HPDE6-E6E7 (cell line): ENCODE data around the gene ITPR3.

ENCODE experiments used
- DNase-seq: peaks from one replicate; pipeline ENCODE4 v3.0.0; 2011; ENCODE audit warnings: missing footprints; ENCODE audit errors: extremely low spot score

Gene ITPR3

DNA sequence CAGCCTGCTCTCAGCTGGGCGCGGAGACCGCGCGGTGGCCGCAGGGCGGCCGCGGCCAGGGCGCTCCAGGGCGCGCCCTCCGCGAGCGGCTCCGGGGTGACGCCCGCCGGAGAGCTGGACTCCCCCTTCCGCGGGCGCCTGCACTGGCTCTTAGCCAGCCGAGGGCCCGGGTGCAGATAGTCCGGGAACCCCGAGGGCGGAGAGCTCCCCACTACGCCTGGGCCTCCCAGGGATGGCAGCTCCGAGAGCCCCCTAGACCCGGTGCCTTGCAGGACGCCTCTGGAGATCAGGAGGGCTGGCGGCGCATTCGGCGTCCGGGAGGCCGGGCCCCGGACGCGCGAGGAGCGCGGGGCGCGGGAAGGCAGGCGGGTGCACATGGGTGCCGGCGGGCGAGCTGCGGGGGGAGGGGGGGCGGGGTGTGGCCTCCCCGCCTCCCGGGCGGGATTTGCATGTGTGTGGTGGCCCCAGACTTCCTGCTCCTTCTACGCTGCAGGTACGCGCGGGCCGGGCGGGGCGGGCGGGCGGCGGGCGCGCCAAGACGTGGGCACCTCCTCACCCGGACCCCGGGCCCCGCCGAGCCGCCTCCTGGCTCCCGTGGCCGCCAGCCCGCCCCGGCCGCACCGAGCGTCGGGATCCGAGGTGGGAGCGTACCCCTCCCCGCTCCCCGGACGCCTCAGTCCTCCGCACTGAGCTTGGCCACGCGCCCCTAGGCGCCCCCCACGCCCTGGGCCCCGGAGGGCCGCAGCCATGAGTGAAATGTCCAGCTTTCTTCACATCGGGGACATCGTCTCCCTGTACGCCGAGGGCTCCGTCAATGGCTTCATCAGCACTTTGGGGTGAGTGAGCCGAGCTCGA is at the start of gene ITPR3:
Gene ITPR3, plus strand, starts transcription at position 467 of the 855 bp plus-strand sequence. Its CDS starts 281 bp downstream, at position 748.
- peak; percentile 89 for DNase-seq

DNA sequence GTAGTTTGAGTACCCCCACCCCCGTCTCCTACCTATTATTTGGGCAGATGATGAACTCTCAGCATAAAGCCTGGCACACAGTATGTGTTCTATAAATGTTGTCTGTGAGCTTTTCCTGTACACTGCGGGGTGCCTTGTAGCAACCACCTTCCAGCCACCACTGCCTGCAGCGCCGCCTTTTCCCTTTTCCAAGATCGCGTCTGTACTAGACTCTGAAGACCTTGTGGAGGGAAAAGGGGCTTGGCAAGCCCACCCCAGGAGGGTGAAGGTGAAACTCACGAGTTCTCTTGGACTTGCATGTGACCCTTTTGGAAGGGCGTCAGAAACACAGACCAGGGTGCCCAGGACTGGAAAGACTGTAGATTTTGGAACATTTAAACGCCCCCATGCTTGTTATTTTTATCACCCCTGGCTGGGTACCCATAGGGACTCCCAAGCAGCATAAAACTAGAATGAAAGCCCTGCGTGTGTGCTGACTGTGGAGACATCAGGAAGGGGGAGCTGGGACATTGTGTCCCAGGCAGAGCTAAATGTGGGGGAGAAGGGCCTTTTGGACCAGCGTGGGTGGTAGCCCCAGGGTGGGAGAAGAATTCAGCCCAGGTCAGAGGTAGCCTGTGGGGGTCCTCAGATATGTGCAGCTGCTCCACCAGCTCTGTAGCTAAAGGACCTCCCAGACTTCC is 49.3 kb upstream of the ITPR3 start:
- no peak for DNase-seq

DNA sequence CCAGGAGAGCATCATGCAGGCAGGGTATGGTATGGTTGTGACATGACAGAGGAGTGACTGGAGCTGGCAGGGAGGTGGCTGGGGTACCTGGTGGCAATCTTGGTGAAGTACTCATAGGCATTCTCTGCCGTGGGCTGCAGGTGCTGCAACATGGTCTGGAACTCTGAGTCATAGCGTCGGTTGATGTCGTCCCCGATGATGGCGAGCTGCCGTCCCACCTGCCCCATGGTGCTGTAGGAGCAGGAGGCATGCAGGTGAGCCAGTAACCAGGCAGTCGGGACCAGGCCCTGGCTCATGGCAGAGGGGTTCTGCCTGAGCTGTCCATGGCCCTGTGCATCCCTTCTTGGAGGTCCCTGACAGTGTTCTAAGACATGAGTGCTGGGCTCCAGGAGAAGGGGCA is 45.9 kb upstream of the ITPR3 start:
- DNase-seq: no peak

DNA sequence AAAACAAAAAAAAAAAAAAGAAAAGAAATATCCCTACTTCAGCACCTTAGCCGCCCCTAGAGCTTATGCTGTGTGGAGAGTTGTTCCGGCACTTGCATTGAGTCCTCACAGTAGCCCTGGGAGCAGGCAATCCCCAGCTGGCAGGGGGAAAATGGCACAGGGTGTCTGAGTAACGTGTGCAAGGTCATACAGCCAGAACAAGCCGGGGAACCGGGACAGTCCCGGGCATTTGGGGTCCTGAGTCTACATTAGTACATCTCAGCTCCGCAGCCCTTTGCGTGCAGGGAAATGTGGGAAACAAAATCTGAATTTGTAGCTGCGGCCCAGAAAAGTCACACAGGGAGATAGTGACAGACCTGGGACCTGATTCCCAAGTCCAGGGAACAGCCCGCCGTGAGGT is 44.5 kb upstream of the ITPR3 start:
- no peak for DNase-seq

DNA sequence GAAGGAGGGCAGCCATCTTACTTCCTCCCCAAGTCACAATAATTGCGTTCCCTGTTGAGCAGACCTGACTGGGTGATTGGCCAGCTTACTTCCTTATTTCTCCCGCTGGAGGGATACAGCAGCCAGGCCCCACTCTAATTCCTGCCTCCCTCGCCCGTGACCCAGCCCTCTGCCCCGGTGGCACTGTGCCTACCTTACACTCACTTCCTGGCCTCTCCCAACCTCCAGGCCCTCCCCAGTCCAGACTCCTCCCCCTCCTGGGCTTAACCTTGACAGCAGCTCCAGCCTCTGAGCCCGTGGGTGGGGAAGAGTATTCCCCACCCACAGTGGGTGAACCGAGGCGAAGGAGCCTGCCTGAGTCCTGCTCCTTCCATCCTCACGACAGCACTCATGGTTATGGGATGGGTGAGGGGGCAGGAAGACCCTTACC is 44.0 kb upstream of the ITPR3 start:
- DNase-seq: peak; percentile 84

DNA sequence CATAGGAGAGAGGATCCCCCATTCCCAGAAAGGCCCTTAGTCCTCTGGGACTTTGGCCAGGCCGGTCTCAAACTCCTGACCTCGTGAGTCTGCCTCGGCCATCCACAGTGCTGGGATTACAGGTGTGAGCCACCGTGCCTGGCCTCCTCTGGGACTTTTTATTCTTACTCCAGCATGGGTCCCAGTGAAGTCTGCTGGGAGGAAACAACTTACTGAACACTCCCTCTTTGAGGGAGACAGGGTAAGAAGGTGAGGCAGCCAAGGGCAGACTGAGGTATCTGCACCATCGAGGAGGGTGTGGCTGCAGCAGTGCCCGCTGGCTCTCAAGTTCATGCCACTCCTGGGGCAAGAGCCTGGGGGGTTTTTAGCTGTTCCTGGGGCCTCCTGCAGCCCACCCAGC is 43.4 kb upstream of the ITPR3 start:
- no peak for DNase-seq

DNA sequence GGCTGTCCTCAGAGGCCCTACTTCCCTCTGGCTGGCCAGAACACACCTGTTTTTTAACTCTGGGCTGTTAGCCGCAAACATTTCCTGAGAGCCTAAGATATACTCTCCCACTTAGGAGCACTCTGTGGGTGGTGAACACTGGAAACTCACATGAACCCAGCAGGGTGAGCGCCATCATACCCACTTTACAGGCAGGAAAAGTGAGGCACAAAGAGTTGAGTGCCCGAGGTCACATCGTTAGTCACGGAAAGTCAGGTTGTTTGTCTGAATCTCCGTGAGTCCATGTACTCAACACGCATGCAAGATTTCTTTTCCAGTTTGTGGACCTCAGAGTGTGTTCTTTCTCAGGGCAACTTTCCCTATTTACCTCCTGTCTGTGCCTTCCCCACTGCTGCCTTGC is 43.0 kb upstream of the ITPR3 start:
- DNase-seq: no peak

DNA sequence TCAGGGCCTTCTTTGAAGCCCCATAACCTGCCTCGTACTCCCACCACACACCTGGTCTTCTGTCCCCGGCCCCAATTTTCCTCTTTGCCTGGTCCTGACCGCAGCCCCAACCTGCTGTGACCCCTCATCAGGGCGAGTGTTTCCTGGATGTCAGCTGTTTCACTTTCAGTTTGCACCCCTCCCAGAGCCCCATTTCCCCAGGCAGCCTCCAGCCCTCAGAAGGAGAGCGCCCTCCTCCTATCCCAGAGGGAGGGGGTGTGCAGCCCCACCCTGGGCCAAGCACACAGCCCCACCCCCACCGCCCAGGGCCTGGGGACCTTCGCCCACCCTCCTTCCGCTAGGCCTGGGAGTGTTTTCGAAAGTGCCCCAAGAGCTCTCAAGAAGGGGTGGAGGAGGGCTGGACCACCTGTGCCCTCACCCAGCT is 42.5 kb upstream of the ITPR3 start:
- DNase-seq: no peak

DNA sequence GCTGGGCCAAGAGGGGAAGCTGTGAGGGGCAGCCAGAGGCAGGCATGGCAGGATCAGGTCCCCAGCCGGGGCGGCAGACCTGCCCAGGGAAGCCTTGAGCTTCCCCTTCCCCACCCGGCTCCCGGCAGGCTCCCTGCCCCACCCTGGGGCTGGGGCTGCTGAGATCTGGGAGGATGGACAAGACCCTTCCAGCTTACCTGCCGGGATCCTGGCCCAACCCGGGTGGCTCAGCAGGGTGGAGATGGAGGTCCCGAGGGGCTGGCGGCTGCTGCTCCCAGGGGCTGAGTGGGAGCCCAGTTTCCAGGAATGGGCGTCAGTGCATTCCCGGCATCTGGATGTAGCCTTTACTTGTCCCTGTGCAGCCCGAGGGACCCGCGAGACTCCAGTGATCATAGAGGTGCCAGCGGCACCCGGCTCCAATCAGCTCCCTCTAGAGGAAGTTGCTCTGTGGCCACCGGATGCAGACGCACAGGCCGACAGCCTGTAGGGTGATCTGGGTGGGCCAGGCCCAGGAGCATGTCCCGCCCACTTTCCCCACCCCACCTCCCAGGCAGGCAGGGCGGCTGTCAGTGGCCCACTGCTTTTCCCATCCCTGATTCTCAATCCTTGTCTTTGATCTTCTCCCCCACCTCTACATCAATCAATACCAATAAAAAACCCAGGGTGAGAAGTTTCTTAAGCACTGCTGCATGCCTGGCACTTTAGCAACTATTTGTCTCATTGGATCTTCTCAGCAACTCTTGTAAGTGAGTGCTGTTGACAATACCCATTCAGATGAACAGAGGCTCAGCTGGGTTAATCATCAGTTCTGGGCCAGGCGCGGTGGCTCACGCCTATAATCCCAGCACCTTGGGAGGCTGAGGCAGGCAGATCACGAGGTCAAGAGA is 41.1 kb upstream of the ITPR3 start, which contains the start of gene BAK1:
Gene BAK1, minus strand, starts transcription at position 449 of the 887 bp plus-strand sequence. CDS start 2,672 bp downstream, outside the sequence.
- DNase-seq: peak; percentile 95

DNA sequence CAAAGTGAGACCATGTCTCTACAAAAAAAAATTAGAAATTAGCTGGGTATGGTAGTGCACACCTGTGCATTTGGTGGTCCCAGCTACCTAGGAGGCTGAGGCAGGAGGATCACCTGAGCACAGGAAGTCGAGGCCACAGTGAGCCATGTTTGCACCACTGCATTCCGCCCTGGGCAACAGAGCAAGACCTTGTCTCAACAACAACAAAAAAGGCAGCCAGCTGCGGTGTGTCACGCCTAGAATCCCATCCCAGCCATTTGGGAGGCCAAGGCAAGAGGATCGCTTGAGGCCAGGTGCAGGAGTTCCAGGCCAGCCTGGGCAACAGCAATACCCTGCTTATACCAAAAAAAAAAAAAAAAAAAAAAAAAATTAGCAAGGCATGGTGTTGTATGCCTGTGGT is 39.9 kb upstream of the ITPR3 start:
- DNase-seq: no peak

DNA sequence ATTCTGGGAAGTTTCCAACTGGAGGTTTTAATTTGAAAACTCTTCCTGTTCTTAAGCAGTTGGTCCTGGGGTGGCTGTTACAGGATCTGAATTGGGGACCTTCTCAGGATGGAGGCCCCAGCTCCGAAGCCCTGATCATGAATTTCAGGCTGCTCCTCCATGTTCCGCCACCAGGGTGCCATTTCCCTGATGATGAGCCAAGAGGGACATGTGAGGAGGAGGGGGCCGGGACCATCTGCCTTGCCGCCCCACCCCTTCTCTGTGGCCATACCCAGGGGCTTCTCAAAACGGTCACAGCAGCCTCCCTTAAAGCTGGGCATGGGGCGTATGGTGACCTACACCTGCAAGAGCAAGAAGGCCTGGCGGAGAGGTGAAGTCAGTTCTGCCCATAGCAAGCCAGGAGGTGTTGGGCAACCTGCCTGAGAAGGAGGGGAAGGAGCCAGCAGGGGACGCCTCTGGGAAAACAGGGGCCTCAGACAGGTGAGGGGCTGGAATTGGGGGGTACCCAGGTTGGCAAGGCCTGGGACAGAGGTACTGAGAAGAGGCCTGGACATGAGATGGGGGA is 37.4 kb upstream of the ITPR3 start:
- no peak for DNase-seq

DNA sequence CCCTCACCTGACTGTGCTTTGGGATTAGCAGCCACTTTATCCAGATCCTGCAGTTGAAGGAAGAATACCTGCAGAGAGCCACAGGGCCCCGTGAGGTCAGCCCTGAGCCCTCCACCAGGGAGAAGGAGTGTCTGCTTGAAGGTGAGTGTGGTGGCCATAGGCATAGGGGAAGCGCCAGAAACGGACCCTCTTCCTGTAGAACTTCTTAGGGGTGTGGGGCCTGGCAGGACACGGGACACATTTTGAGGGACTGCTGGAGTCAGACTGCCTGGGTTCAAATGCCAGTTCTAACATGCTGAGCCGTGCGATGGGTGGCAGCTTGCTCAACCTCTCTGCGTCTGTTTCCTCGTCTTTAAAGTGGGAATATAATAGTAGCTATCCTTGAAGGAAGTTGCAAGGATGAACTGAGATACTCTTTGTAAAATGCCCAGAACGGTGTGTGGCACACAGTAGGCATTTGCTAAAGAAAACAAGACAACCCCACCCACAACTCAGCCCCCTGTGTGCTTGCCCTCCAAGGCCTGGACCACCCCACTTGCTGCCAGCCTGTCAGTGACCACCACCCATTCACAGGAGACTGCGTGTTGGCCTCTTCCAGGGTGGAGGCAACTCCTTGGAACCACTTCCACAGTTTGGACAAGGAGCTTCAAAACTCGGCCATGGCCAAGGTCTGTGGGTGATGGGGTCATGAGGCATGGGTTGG is 36.3 kb upstream of the ITPR3 start:
- no peak for DNase-seq

DNA sequence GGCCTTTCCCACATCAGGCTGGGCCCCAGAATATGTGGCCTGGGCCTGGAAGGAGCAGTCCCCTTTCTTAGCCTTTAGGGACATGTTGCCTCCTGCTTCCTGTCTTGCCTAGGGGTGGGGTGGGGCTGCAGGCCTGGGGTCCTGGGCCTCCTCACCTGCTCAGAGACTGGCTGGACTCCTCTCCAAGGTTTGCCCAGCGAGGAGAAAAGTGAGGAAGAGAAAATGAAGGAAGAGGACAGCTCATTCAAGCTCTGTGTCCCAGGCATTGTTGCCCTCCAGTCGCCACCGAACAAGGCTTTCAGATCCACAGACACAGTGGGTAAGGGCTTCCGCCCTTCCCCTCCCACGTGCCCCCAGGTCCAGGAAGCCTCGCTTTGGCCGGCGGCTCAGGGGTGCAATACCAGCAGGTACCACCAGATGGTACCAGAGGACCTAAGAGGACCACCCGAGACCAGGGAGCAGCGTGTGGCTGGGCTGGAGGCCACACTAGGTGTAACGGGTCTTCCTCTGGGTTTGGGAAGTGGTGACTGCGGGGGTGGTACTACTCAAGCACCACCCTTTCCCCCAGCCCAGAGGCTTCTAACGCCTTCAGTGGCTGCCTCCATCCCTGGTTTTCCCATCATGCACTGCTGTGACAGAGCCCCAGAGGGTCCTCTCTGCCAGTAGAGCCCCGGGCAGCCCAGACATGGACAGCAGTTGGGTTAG is 35.6 kb upstream of the ITPR3 start:
- peak; percentile 63 for DNase-seq

DNA sequence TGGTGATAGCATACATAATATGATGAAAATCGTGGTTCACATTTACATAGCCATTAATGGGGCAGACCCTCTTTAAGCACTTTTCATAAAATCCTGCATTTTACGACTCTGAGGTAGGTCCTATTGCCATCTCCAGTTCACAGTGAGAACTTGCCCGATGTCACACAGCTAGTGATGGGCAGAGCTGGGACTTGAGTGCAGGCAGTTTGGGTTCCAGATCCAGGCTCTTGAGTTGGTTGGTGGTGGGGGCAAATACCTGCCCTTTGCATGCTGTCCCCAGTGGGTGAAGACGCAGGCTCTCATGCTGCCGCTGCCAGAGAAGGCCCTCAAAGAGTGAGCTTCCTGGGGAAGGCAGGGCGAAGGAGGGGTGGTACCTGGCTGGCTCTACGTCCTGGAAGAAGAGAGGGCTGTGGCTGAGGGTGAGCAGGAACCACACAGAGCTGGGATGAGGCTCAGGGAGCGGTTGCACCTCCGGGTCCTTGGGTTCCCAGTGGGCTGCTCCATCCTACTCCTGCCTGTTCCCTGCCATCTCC is 34.9 kb upstream of the ITPR3 start:
- no peak for DNase-seq

DNA sequence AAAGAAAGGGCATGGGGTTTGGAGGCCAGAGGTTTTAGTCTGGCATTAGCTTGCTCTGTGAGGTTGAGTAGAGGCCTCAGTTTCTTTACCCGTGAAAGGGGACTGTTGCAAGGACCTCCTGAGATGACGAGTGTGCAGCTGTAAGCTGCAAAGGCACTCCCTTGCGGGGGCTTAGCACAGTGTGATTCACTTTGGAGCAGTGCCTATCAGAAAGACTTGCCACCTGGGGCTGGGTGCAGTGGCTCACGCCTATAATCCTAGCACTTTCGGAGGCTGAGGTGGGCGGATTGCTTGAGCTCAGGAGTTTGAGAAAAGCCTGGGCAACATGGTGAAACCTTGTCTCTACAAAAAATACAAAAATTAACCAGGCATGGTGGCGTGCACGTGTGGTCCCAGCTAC is 33.6 kb upstream of the ITPR3 start:
- DNase-seq: no peak

DNA sequence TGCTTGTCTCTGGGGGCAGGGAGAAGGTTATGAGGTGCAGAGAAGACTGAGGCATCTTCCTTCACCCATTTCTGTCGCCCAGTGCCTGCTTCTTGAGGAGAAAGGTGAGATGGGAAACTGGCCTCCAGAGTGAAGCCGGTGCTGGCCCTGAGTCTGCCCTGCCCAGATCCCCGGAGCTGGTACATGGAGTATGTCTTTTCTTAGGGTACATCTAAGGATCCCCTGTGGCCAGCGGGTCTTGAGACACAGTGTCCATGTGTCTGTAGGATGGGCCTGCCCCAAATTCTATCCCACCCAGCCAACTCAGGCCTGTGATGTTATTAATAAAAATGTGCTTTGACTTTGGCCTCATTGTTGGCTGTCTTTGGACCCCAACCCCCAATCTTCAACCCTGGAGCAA is 32.2 kb upstream of the ITPR3 start:
- no peak for DNase-seq

DNA sequence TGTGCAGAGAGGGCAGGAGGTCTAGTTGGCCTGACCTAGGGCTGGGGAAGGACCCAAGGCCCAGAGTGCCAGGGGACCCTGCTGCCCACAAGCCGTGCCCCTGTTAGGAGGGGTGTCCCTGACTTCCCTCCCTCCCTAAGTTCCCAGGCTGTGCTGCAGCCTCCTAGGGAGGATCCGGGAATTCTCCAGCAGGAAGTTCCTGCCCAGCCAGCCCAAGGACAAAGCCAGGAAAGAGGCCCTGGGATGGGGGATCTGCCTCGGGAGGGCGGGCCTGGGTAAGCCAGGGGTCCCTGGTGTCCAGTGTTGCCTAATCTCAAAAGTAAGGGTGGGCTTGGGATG is 31.8 kb upstream of the ITPR3 start:
- no peak for DNase-seq

DNA sequence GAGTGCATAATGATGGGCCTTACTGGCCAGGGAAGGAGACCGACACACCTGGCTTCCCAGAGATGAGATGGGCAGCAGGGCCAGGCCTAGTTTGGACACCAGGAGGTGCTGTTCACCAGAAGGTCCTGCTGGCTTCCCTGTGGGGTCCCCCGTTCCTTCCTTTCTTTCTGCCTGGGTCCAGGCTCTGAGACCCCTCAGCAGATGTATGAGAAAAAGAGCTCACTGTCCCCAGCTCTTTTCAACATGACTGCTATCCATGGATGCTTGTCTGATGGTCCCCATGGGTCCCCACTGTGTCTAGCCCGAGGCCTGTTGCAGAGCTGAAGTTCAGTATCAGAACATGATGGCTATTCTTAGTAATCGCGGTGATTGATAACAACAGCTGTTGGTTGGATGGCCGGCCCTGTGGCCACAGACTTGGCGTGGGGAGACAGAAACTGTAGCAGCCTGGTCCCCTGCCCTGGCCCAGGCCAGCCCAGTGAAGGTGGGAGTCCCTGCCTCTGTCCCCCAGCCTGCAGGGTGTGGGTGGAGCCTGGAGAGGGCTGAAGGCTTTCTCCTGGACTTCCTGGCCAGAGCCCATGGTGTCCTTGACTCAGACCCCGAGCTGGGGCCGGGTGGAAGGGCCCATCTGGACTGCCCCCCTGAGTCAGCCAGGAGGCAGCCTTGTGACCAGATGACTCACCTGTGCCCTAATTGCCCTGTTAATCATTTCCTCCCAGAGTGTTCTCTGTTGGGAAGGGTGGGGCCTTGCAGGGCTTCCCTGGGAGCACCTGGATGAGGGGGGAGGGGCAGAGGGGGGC is 31.2 kb upstream of the ITPR3 start:
- DNase-seq: peak; percentile 96

DNA sequence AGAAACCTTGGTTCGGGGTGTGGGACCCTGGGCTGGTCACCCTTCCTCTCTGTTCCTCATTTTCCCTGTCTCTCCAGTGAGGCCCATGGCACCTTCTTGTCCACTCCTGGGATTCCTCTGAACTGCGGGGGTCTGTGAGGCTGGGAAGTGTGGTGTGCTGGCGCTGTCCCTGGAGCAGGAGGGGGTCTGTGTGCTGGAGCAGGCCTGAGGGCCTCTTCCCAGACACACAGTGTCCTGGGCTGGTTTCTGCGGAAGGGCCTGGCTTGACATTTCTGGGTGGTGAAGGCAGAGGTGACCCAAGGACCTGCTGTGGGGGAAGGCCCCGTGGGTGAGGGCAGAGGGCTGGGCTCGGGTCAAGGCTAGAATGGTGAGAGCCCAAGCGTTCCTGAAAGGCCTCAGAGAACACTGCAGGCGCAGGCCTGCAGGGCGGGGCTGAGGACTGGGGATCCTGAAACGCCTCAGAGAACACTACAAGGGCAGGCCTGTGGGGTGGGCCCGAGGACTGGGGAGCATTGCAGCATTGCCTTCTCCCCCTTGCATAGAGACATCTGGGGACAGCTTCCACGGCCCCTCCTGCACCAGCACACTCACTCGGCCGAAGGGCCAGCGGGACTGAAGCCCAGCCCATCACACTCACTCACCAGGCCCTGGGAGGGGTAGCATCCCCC is 30.5 kb upstream of the ITPR3 start:
- DNase-seq: peak; percentile 47
